ENCODE measurements around the gene ST3GAL3. TPM values are rescaled to one million over a fixed set of nuclear protein-coding genes. Genes with fewer than 3 reads are reported as not detected.

ST3GAL3 gene
- total and polyA plus RNA-seq, 10 of the 15 experiments (the other 5 are each of a cell fraction or from before 2014, with no cell fraction given): 1.2 to 19.3 (median 11.0) TPM

- BruUV-seq (replicated peaks): no TSS peak
- no peak for TF ChIP-seq HCFC1 (IDR thresholded peaks at IDR 0.05; ENCODE audit: low read length)
- TF ChIP-seq CREB1 (IDR thresholded peaks at IDR 0.05; ENCODE audit: low read depth): no peak
- no peak for TF ChIP-seq ZNF217 (IDR thresholded peaks at IDR 0.05)
- TF ChIP-seq E2F4 (IDR thresholded peaks at IDR 0.05; ENCODE audit: low read depth, low read length): no peak
- TF ChIP-seq ZNF592 (IDR thresholded peaks at IDR 0.05): no peak
- TF ChIP-seq MEF2A (IDR thresholded peaks at IDR 0.05; ENCODE audit: insufficient read depth, low read depth, low read length): no peak
- no peak for TF ChIP-seq SMAD5 (IDR thresholded peaks at IDR 0.05; ENCODE audit: low read depth)
- no peak for TF ChIP-seq NBN (IDR thresholded peaks at IDR 0.05)
- TF ChIP-seq HDGF (IDR thresholded peaks at IDR 0.05): no peak
- TF ChIP-seq NRF1 (conservative IDR thresholded peaks at IDR 0.05; ENCODE audit: low read depth, low read length): no peak
- no peak for TF ChIP-seq IRF5 (IDR thresholded peaks at IDR 0.05; ENCODE audit: borderline replicate concordance)
- TF ChIP-seq PAX5 (IDR thresholded peaks at IDR 0.05; ENCODE audit: borderline replicate concordance, low read depth, low read length): no peak
- no peak for TF ChIP-seq POLR2AphosphoS2 (IDR thresholded peaks at IDR 0.05; ENCODE audit: low read depth, low read length)
- no peak for TF ChIP-seq NFYA (IDR thresholded peaks at IDR 0.05; ENCODE audit: borderline replicate concordance, low read depth, low read length)
- TF ChIP-seq CBX5 (IDR thresholded peaks at IDR 0.05; ENCODE audit: low read depth): no peak
- no peak for TF ChIP-seq EED (IDR thresholded peaks at IDR 0.05; ENCODE audit: low read depth)
- no peak for TF ChIP-seq TARDBP (IDR thresholded peaks at IDR 0.05; ENCODE audit: borderline replicate concordance)
- TF ChIP-seq ATF7 (IDR thresholded peaks at IDR 0.05; ENCODE audit: low read depth): no peak
- TF ChIP-seq JUND (IDR thresholded peaks at IDR 0.05; ENCODE audit: low read depth, low read length): no peak
- no peak for TF ChIP-seq ZNF384 (IDR thresholded peaks at IDR 0.05; ENCODE audit: borderline replicate concordance, low read depth, low read length)
- H3K36me3 ChIP-seq (ENCODE audit: control insufficient read depth in 2 of 2, insufficient read depth in 2 of 2, low read length in 1 of 2): no peaks in the 10 kb centered on the region; a peak in 1 of 4 replicates
- FAIRE-seq (no peak), DNase-seq (ENCODE audit: low read depth, low spot score) (no peak), ATAC-seq (no peak)
- ChIA-PET SMC1A (ENCODE audit: uncharacterized antibody, unreplicated experiment) (no interaction called here), CTCF (no interaction called here), POLR2A (no interaction called here), RAD21 (ENCODE audit: unreplicated experiment) (no interaction called here)
- H3K27me3 ChIP-seq (replicated peaks in 1 of 2; ENCODE audit: control insufficient read depth in 2 of 2, insufficient read depth in 2 of 2, low read length in 1 of 2): no peaks in the 10 kb centered on the region
- no peaks in the 10 kb centered on the region for H4K20me1 ChIP-seq (ENCODE audit: control insufficient read depth, insufficient read depth)
- no peaks in the 10 kb centered on the region for H3K4me1 ChIP-seq (ENCODE audit: control insufficient read depth, insufficient read depth, low read length)
- in situ Hi-C loops (cut with MboI) (no loop called here), intact Hi-C loops (cut with micrococcal nuclease; ENCODE audit: unreplicated experiment) (no loop called here)
- H3K9ac ChIP-seq (ENCODE audit: control insufficient read depth, insufficient read depth, low read length): no peak overlapping the region
- H3K79me2 ChIP-seq (ENCODE audit: control insufficient read depth, insufficient read depth, low read length): no peaks in the 10 kb centered on the region
- no peaks in the 10 kb centered on the region for H3K9me3 ChIP-seq (replicated peaks; ENCODE audit: control insufficient read depth, insufficient read depth, low read length)
- WGBS (ENCODE audit: insufficient coverage, insufficient replicate concordance, low lambda C conversion rate, missing lambda C conversion rate): 99% methylated on average over 4 of the region's 4 CpGs
- H2AFZ ChIP-seq (ENCODE audit: control insufficient read depth, low read depth, low read length): no peak overlapping the region
- H3K4me3 ChIP-seq: no peak overlapping the region
- H3K4me2 ChIP-seq (ENCODE audit: control insufficient read depth, insufficient read depth): no peak overlapping the region
- no peak overlapping the region for H3K27ac ChIP-seq (ENCODE audit: control insufficient read depth, insufficient read depth)
These were observed 172.1 kb downstream of the ST3GAL3 start for GRCh38 chr1:43879414-43879813.

Measured in GM12878 (cell line).